GM23248 (cell line): ENCODE data around the gene UROC1. TPM values are rescaled to one million over a fixed set of nuclear protein-coding genes. Genes with fewer than 3 reads are reported as not detected.
"Not testable (repeated sequence)": the region's sequence is repeated elsewhere in the genome, so short reads cannot be mapped to it uniquely, and the experiment has no call there.

Source experiments
- DNase-seq: peaks from one replicate; pipeline ENCODE4 v3.0.0-alpha.2; 2015
- H2AFZ ChIP-seq: fragments of 200-600 bp; sonication (generic); 2 replicates; pipeline ENCODE4 v1.6.1; 2016; ENCODE audit warnings: antibody characterized with exemption
- H3F3A ChIP-seq: fragments of 200-600 bp; sonication (generic); 2 replicates; pipeline ENCODE4 v1.6.1; 2016; ENCODE audit warnings: mild to moderate bottlenecking, antibody characterized with exemption, mixed run types; ENCODE audit not compliant: insufficient read depth
- H3K27ac ChIP-seq: fragments of 200-600 bp; sonication (generic); 2 replicates; pipeline ENCODE4 v1.5.1; 2016; ENCODE audit warnings: mild to moderate bottlenecking
- H3K27me3 ChIP-seq: fragments of 200-600 bp; sonication (generic); replicated peaks from 2 replicates; pipeline ENCODE4 v1.6.1; 2016; ENCODE audit warnings: mild to moderate bottlenecking; ENCODE audit not compliant: insufficient read depth
- H3K36me3 ChIP-seq: fragments of 200-600 bp; sonication (generic); 2 replicates; pipeline ENCODE4 v1.6.1; 2016; ENCODE audit warnings: low read depth, mild to moderate bottlenecking
- H3K4me1 ChIP-seq: fragments of 200-600 bp; sonication (generic); 2 replicates; pipeline ENCODE4 v1.6.1; 2016; ENCODE audit warnings: mild to moderate bottlenecking; ENCODE audit not compliant: insufficient read depth
- H3K4me2 ChIP-seq: fragments of 200-600 bp; sonication (generic); one replicate; pipeline ENCODE4 v1.6.1; 2016; ENCODE audit warnings: mild to moderate bottlenecking; ENCODE audit not compliant: unreplicated experiment
- H3K4me3 ChIP-seq: fragments of 200-600 bp; sonication (generic); 2 replicates; pipeline ENCODE4 v1.5.1; 2016; ENCODE audit warnings: mild to moderate bottlenecking
- H3K79me2 ChIP-seq: fragments of 200-600 bp; sonication (generic); 2 replicates; pipeline ENCODE4 v1.6.1; 2016; ENCODE audit warnings: mild to moderate bottlenecking; ENCODE audit not compliant: insufficient read depth
- H3K9ac ChIP-seq: fragments of 200-600 bp; sonication (generic); 2 replicates; pipeline ENCODE4 v1.6.1; 2016; ENCODE audit warnings: mild to moderate bottlenecking
- H3K9me2 ChIP-seq: fragments of 200-600 bp; sonication (generic); 2 replicates; pipeline ENCODE4 v1.6.1; 2016; ENCODE audit warnings: mixed run types, mild to moderate bottlenecking, moderate library complexity; ENCODE audit not compliant: insufficient read depth
- H3K9me3 ChIP-seq: fragments of 200-600 bp; sonication (generic); one replicate; pipeline ENCODE4 v1.6.1; 2017; ENCODE audit warnings: low read depth
- H4K20me1 ChIP-seq: fragments of 200-600 bp; sonication (generic); 2 replicates; pipeline ENCODE4 v1.6.0; 2016; ENCODE audit not compliant: insufficient read depth
- EZH2 ChIP-seq: fragments of 200-600 bp; sonication (generic); IDR thresholded peaks from 2 replicates; pipeline ENCODE4 v1.6.1; 2018; ENCODE audit warnings: antibody characterized with exemption, mild to moderate bottlenecking; ENCODE audit not compliant: insufficient read depth, poor library complexity, severe bottlenecking
- EZH2phosphoT487 ChIP-seq: fragments of 200-600 bp; sonication (generic); IDR thresholded peaks from 2 replicates; pipeline ENCODE4 v1.6.1; 2018; ENCODE audit warnings: antibody characterized with exemption, moderate library complexity, mild to moderate bottlenecking, low read depth; ENCODE audit not compliant: insufficient read depth
- WGBS, 2 experiments: methylation state at CpG; one replicate each; pipeline ENCODE4 v1.1.6; 2015 to 2017; ENCODE audit warnings: low lambda C conversion rate in 2 of 2, low coverage in 1 of 2; ENCODE audit errors: missing lambda C conversion rate in 2 of 2; 5-methylcytosine and 5-hydroxymethylcytosine counted together
- in situ Hi-C: fragments of 300-500 bp; cut with MboI; formaldehyde crosslinking; loops from 2 replicates; pipeline ENCODE4 v1.15.0; 2020
- polyA plus RNA-seq: library from polyadenylated mRNA; unstranded; fragments of >200 nt; fragmentation: Nextera tagmentation; extraction: Ambion mirVana; gene quantifications from 2 replicates; pipeline ENCODE4 v1.2.1, GENCODE V29; 2016
- total RNA-seq: library from RNA; depleted of rRNA; stranded (reverse); fragments of >200 nt; shearing (Covaris generic); gene quantifications from 2 replicates; pipeline ENCODE4 v1.2.3, GENCODE V29; 2014

Gene UROC1
- total and polyA plus RNA-seq, 2 experiments from 2014 or later: not detected

DNA sequence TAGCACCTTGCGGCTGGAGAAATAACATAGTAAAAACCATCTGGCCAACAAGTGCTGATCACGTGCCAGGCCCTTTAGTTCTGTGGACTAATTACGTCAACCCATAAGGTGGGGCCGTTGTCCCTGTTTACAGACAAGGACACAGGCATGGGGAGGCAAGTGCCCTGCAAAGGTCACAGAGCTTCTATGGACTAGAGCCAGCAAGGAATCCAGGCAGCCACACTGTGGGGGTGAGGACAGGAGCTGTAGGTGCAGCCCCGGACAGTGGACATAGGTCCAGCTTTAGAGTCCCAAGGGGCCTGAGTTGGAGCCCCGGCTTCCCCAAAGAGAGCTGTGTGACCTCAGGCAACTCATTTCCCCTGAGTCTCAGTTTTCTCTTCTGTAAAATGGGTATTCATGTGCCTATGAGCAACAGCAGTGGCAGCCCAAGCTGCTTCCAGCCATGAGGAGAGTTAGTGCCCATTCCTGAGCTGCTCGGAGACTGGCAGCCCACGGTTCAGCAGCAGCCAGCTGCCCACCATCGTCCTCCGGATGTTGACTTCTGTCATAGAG, 20.2 kb upstream of the UROC1 start:
- Histone ChIP-seq H3F3A (peaks cover 22% of the 10 kb centered on the region), H4K20me1 (no peaks in the 10 kb centered on the region), H3K9ac (no peak overlapping the region), H3K9me3 (no peaks in the 10 kb centered on the region), H3K9me2 (no peaks in the 10 kb centered on the region), H3K27me3 (peaks cover 26% of the 10 kb centered on the region), H3K4me2 (no peak overlapping the region), H2AFZ (no peak overlapping the region), H3K79me2 (no peaks in the 10 kb centered on the region), H3K36me3 (no peaks in the 10 kb centered on the region), H3K4me3 (no peak overlapping the region), H3K27ac (no peak overlapping the region), H3K4me1 (peaks cover 12% of the 10 kb centered on the region)
- peak; percentile 31 for DNase-seq
- TF ChIP-seq EZH2: no peak
- no peak for TF ChIP-seq EZH2phosphoT487
- 61 to 64% methylated on average over 10 of the region's 10 CpGs for WGBS, 2 experiments
- in situ Hi-C loops: no loop called here

DNA sequence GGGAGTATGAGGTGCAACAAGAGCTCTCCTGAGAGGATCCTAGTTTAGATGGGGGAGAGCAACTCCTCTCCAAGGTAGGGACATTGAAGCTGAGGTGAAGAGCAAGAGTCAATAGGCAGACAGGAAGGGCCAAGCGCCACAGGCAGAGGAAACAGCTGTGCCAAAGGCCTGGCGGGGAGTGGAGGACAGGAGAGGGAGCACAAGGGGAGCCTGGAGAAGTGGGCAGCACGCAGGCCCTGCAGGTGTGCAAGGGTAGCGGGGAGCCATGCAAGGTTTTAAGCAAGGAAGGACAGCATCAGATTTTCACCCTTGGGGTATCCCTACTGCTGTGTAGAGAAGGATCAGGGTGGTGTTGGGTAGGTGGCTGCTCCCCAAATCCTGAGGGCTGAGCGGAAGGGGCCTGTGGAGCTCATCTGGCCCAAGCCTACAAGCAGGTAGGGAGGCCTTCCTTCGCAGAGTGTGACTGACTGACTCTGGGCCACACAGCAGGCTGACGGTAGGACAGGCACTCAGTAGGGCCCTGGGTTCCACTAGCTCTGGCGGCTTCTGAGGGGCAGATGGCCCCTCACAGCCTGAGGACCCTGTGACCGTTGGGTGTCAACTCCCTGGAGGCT, 19.6 kb upstream of the UROC1 start:
- TF ChIP-seq EZH2phosphoT487: no peak
- no peak for TF ChIP-seq EZH2

DNA sequence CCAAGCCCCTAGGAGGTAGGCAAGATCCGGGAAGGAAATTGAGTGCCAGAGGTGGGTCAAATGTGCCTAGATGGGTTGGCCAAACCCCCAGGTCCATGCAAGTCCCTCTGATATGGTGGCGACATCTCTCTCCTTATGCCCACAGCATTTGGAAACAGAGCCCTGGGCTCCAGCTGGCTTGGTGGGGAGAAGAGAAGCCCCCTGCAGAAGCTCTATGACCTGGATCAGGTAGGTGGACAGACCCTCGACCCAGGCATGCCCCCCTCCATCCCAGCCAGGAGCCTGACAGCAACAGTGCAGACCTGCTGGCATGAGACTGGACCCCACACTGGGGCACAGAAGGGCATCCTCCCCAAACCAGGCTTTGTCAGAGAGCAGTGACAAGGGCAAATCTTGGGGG, 18.6 kb upstream of the UROC1 start:
- no peaks in the 10 kb centered on the region for H3K9me2 ChIP-seq
- H3K36me3 ChIP-seq: no peaks in the 10 kb centered on the region
- H3K9me3 ChIP-seq: no peaks in the 10 kb centered on the region
- H3K27ac ChIP-seq: no peak overlapping the region
- no peaks in the 10 kb centered on the region for H4K20me1 ChIP-seq
- 52 to 70% methylated on average over 3 of the region's 3 CpGs for WGBS, 2 experiments
- no peak overlapping the region for H2AFZ ChIP-seq
- TF ChIP-seq EZH2: no peak
- no peak for TF ChIP-seq EZH2phosphoT487
- no peaks in the 10 kb centered on the region for H3K79me2 ChIP-seq
- no peak overlapping the region for H3K4me2 ChIP-seq
- H3K9ac ChIP-seq: no peak overlapping the region
- peaks cover 12% of the 10 kb centered on the region for H3K4me1 ChIP-seq
- DNase-seq: no peak
- H3K27me3 ChIP-seq: peaks cover 40% of the 10 kb centered on the region
- H3F3A ChIP-seq: peaks cover 19% of the 10 kb centered on the region
- H3K4me3 ChIP-seq: no peak overlapping the region
- in situ Hi-C loops: no loop called here

More for the DNA sequence above, 19.6 kb upstream of the UROC1 start:
- H3K36me3 ChIP-seq: no peaks in the 10 kb centered on the region
- no peak overlapping the region for H3K4me3 ChIP-seq
- WGBS, 2 experiments: 65 to 78% methylated on average over 8 to 9 of the region's 9 CpGs
- no peaks in the 10 kb centered on the region for H3K9me3 ChIP-seq
- H4K20me1 ChIP-seq: no peaks in the 10 kb centered on the region
- no peak overlapping the region for H3K9ac ChIP-seq
- no peak overlapping the region for H3K27ac ChIP-seq
- peaks cover 12% of the 10 kb centered on the region for H3K4me1 ChIP-seq
- peaks cover 31% of the 10 kb centered on the region for H3K27me3 ChIP-seq
- H3F3A ChIP-seq: peaks cover 22% of the 10 kb centered on the region
- no peaks in the 10 kb centered on the region for H3K79me2 ChIP-seq
- in situ Hi-C loops: no loop called here
- H3K9me2 ChIP-seq: no peaks in the 10 kb centered on the region
- no peak overlapping the region for H2AFZ ChIP-seq
- H3K4me2 ChIP-seq: no peak overlapping the region
- DNase-seq: no peak

DNA sequence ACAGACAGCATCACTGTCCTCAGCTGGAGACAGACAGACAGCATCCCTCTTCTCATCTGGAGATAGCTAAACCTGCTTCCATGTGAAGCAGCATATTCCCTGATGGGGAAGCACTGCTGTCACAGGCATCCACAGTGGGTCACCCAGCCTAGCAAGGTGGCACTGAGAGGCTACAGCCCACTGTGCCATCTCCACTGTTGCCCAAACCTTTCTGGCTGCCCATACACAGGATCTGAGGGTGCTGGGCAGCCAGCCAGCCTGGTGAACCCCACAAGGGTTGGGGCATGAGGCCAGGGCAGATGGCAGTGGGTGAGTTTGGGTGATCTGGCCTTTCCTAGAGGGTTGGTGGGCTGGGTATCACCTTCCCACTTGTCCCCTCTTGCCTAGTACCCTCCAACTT, 18.1 kb upstream of the UROC1 start:
- peaks cover 40% of the 10 kb centered on the region for H3K27me3 ChIP-seq
- no peak overlapping the region for H3K9ac ChIP-seq
- H3K9me3 ChIP-seq: no peaks in the 10 kb centered on the region
- no peak overlapping the region for H3K4me2 ChIP-seq
- no peaks in the 10 kb centered on the region for H3K9me2 ChIP-seq
- H3K79me2 ChIP-seq: no peaks in the 10 kb centered on the region
- no peak for TF ChIP-seq EZH2
- no peak for TF ChIP-seq EZH2phosphoT487
- no peak overlapping the region for H3K27ac ChIP-seq
- H3K36me3 ChIP-seq: no peaks in the 10 kb centered on the region
- H3K4me3 ChIP-seq: no peak overlapping the region
- H2AFZ ChIP-seq: no peak overlapping the region
- no peak for DNase-seq
- H4K20me1 ChIP-seq: no peaks in the 10 kb centered on the region
- H3K4me1 ChIP-seq: peaks cover 7% of the 10 kb centered on the region
- in situ Hi-C loops: no loop called here
- H3F3A ChIP-seq: peaks cover 15% of the 10 kb centered on the region

DNA sequence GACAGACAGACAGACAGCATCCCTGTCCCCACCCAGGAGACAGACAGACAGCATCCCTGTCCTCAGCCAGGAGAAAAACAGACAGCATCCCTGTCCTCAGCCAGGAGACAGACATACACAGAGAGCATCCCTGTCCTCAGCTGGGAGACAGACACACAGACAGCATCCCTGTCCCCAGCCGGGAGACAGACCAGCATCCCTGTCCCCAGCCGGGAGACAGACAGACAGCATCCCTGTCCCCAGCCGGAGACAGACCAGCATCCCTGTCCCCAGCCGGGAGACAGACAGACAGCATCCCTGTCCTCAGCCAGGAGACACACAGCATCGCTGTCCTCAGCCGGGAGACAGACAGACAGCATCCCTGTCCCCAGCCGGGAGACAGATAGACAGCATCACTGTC, 17.1 kb upstream of the UROC1 start:
- H3K4me3 ChIP-seq, in situ Hi-C loops, H2AFZ ChIP-seq, H3K36me3 ChIP-seq, H4K20me1 ChIP-seq, H3K9me3 ChIP-seq, H3K9ac ChIP-seq, H3F3A ChIP-seq, H3K4me2 ChIP-seq, H3K79me2 ChIP-seq, H3K9me2 ChIP-seq, DNase-seq, H3K27ac ChIP-seq, H3K4me1 ChIP-seq: not testable (repeated sequence)
- WGBS, 2 experiments: 79 to 85% methylated on average over 2 to 6 of the region's 7 CpGs
- H3K27me3 ChIP-seq: peaks cover 40% of the 10 kb centered on the region
